OCI-LY7 (cell line): ENCODE data around the gene GPR87. TPM values are rescaled to one million over a fixed set of nuclear protein-coding genes. Genes with fewer than 3 reads are reported as not detected.

Experiments
- BruUV-seq: library from RNA; stranded (reverse); fragments of 400-500 nt; replicated peaks from 2 replicates; lab custom pipeline; 2021; lab: Mats Ljungman, UMichigan
- CTCF ChIA-PET: fragments of 300-600 bp; sonication (Branson Sonifier 250); formaldehyde crosslinking; loops from one replicate; lab custom pipeline; 2022; ENCODE audit warnings: antibody characterized with exemption; ENCODE audit not compliant: unreplicated experiment; lab: Charles Lee
- POLR2A ChIA-PET: fragments of 300-600 bp; sonication (Branson Sonifier 250); formaldehyde crosslinking; loops from one replicate; lab custom pipeline; 2022; ENCODE audit warnings: antibody characterized with exemption; lab: Charles Lee
- DNase-seq: peaks from one replicate; pipeline ENCODE4 v3.0.0-alpha.2; 2015; ENCODE audit warnings: low spot score
- H2AFZ ChIP-seq: fragments of 200-600 bp; sonication (generic), shearing (Covaris generic); 2 replicates; pipeline ENCODE4 v1.6.1; 2014; ENCODE audit warnings: mild to moderate bottlenecking, antibody characterized with exemption, low read length, moderate library complexity
- H3K27ac ChIP-seq: fragments of 200-600 bp; sonication (generic); 2 replicates; pipeline ENCODE4 v1.5.1; 2014; ENCODE audit warnings: mixed run types, low read depth, mild to moderate bottlenecking, moderate library complexity, low read length, inconsistent platforms; ENCODE audit not compliant: poor library complexity, severe bottlenecking
- H3K36me3 ChIP-seq: fragments of 200-600 bp; sonication (generic); 2 replicates; pipeline ENCODE4 v1.6.1; 2014; ENCODE audit warnings: mild to moderate bottlenecking, antibody characterized with exemption, low read length, moderate library complexity, mixed read lengths; ENCODE audit not compliant: insufficient read depth
- H3K4me1 ChIP-seq: fragments of 200-600 bp; sonication (generic); 2 replicates; pipeline ENCODE4 v1.5.1; 2014; ENCODE audit warnings: mild to moderate bottlenecking, low read length; ENCODE audit not compliant: insufficient read depth, poor library complexity, severe bottlenecking
- H3K4me2 ChIP-seq: fragments of 200-600 bp; sonication (generic); 2 replicates; pipeline ENCODE4 v1.6.1; 2014; ENCODE audit warnings: mild to moderate bottlenecking, low read length
- H3K4me3 ChIP-seq: fragments of 200-600 bp; sonication (generic); 2 replicates; pipeline ENCODE4 v1.5.1; 2014; ENCODE audit warnings: mild to moderate bottlenecking, low read depth, low read length; ENCODE audit not compliant: poor library complexity, severe bottlenecking
- H3K79me2 ChIP-seq: fragments of 200-600 bp; sonication (generic); 2 replicates; pipeline ENCODE4 v1.6.1; 2016; ENCODE audit warnings: low read depth, mild to moderate bottlenecking, low read length, moderate library complexity, mixed read lengths; ENCODE audit not compliant: insufficient read depth
- H3K9me2 ChIP-seq: fragments of 200-600 bp; sonication (generic); 2 replicates; pipeline ENCODE4 v1.6.1; 2016; ENCODE audit warnings: mild to moderate bottlenecking, low read length, mixed read lengths; ENCODE audit not compliant: insufficient read depth
- H3K9me3 ChIP-seq: fragments of 200-600 bp; sonication (generic); 2 replicates; pipeline ENCODE4 v1.6.1; 2014; ENCODE audit warnings: mild to moderate bottlenecking, mixed run types, low read length, mixed read lengths
- H4K20me1 ChIP-seq: fragments of 200-600 bp; sonication (generic); 2 replicates; pipeline ENCODE4 v1.6.1; 2014; ENCODE audit warnings: mild to moderate bottlenecking, antibody characterized with exemption, low read length, moderate library complexity, mixed read lengths; ENCODE audit not compliant: insufficient read depth
- EZH2phosphoT487 ChIP-seq: fragments of 200-600 bp; sonication (generic); IDR thresholded peaks from 2 replicates; pipeline ENCODE4 v1.6.1; 2018; ENCODE audit warnings: low read depth, borderline replicate concordance, mild to moderate bottlenecking, mixed run types, antibody characterized with exemption, low read length, moderate library complexity, mixed read lengths
- intact Hi-C: fragments of 100-400 bp; cut with micrococcal nuclease; formaldehyde crosslinking; loops from one replicate; pipeline ENCODE4 v1.10.0; 2022; ENCODE audit not compliant: unreplicated experiment
- total RNA-seq, 2 experiments: library from RNA; depleted of rRNA in 1 of 2; stranded (reverse); fragments of >200 nt in 1 of 2; shearing (Covaris generic) in 1 of 2; gene quantifications; 2 replicates each; pipeline ENCODE4 v1.2.3, GENCODE V29; 2014 to 2022
- TF ChIP-seq, protein P1 (sequence below): fragments of 200-600 bp; sonication (generic); conservative IDR thresholded peaks from 2 replicates; pipeline ENCODE4 v1.5.1; 2014; ENCODE audit warnings: mild to moderate bottlenecking, antibody characterized with exemption, low read length, moderate library complexity, mixed read lengths

Gene GPR87
- total RNA-seq, 2 experiments from 2014 or later = not detected

GRCh38 chr3:151330379-151330778, 13.8 kb upstream of the GPR87 start:
- no peak for DNase-seq
- H3K27ac ChIP-seq = no peak overlapping the region
- TF ChIP-seq, protein P1, sequence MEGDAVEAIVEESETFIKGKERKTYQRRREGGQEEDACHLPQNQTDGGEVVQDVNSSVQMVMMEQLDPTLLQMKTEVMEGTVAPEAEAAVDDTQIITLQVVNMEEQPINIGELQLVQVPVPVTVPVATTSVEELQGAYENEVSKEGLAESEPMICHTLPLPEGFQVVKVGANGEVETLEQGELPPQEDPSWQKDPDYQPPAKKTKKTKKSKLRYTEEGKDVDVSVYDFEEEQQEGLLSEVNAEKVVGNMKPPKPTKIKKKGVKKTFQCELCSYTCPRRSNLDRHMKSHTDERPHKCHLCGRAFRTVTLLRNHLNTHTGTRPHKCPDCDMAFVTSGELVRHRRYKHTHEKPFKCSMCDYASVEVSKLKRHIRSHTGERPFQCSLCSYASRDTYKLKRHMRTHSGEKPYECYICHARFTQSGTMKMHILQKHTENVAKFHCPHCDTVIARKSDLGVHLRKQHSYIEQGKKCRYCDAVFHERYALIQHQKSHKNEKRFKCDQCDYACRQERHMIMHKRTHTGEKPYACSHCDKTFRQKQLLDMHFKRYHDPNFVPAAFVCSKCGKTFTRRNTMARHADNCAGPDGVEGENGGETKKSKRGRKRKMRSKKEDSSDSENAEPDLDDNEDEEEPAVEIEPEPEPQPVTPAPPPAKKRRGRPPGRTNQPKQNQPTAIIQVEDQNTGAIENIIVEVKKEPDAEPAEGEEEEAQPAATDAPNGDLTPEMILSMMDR = no peak
- no peak for TF ChIP-seq EZH2phosphoT487
- ChIA-PET CTCF (no interaction called here), POLR2A (no interaction called here)
- no peak overlapping the region for H3K4me2 ChIP-seq
- no peaks in the 10 kb centered on the region for H4K20me1 ChIP-seq
- H3K4me3 ChIP-seq = no peak overlapping the region
- H2AFZ ChIP-seq = no peak overlapping the region
- intact Hi-C loops = no loop called here
- no peaks in the 10 kb centered on the region for H3K36me3 ChIP-seq
- H3K9me2 ChIP-seq = no peaks in the 10 kb centered on the region
- H3K9me3 ChIP-seq = no peaks in the 10 kb centered on the region
- no peaks in the 10 kb centered on the region for H3K79me2 ChIP-seq
- BruUV-seq = no TSS peak
- H3K4me1 ChIP-seq = no peaks in the 10 kb centered on the region

DNA sequence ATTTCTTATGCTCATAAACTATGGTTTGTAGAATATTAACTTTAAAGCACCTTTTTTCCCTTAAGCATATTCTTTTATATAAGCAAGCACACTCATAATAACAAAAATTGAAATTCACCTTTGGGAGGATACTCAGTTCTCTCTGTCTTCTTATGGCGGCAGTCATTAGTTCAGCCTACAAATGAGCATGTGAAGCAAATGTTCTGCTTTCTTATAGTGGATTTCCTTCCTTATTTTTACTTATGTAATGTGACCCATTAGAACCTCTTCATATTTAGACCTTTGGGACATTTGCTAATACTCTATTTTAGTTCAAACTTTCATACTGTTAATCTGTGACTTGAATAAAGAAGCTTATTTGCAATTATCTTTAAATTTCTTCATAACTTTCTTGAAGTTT, 12.7 kb upstream of the GPR87 start, which contains the start of gene P2RY13:
Gene P2RY13, minus strand, starts transcription at position 187 of the 400 bp plus-strand sequence. Its CDS starts 21 bp downstream, at position 166.
- ChIA-PET POLR2A (no interaction called here), CTCF (no interaction called here)
- Histone ChIP-seq H3K4me2 (no peak within 1 kb of the TSS), H3K4me3 (no peak within 1 kb of the TSS), H3K79me2 (no peaks in the 10 kb centered on the region), H3K36me3 (no peaks in the 10 kb centered on the region), H3K27ac (no peak within 1 kb of the TSS), H2AFZ (no peak within 1 kb of the TSS), H4K20me1 (no peaks in the 10 kb centered on the region), H3K4me1 (no peaks in the 10 kb centered on the region), H3K9me2 (no peaks in the 10 kb centered on the region), H3K9me3 (no peaks in the 10 kb centered on the region)
- DNase-seq = no peak
- TF ChIP-seq EZH2phosphoT487 = no peak
- TF ChIP-seq, protein P1 = no peak
- BruUV-seq = no TSS peak
- intact Hi-C loops = loop anchor here (5.0 kb wide), 1 partner anchor 102 kb away; no protein-coding TSS in a partner anchor

- intact Hi-C loops = loop anchor here (1.0 to 5.0 kb wide), 2 partner anchors 101 to 160 kb away; no protein-coding TSS in a partner anchor
- H3K4me1 ChIP-seq = no peaks in the 10 kb centered on the region
- H3K9me3 ChIP-seq = no peaks in the 10 kb centered on the region
- ChIA-PET POLR2A (interaction anchor here (0.6 kb wide), 1 partner anchor 165 kb away, joined by 3 read pairs; no protein-coding TSS in a partner anchor), CTCF (no interaction called here)
- no peaks in the 10 kb centered on the region for H4K20me1 ChIP-seq
- no peak overlapping the region for H3K27ac ChIP-seq
- H3K79me2 ChIP-seq = no peaks in the 10 kb centered on the region
- no peak overlapping the region for H3K4me3 ChIP-seq
- no peak for DNase-seq
- H3K4me2 ChIP-seq = no peak overlapping the region
- H2AFZ ChIP-seq = no peak overlapping the region
- H3K9me2 ChIP-seq = no peaks in the 10 kb centered on the region
- BruUV-seq = no TSS peak
- no peaks in the 10 kb centered on the region for H3K36me3 ChIP-seq
- TF ChIP-seq, protein P1 = no peak
- no peak for TF ChIP-seq EZH2phosphoT487
These were observed 11.8 kb upstream of the GPR87 start for GRCh38 chr3:151328298-151328995.
